ENCODE results near the gene PRKACA. TPM values are rescaled to one million over a fixed set of nuclear protein-coding genes. Genes with fewer than 3 reads are reported as not detected.

PRKACA gene
- total and polyA plus RNA-seq, 9 donors = 33.3 to 280 (median 201) TPM

DNA sequence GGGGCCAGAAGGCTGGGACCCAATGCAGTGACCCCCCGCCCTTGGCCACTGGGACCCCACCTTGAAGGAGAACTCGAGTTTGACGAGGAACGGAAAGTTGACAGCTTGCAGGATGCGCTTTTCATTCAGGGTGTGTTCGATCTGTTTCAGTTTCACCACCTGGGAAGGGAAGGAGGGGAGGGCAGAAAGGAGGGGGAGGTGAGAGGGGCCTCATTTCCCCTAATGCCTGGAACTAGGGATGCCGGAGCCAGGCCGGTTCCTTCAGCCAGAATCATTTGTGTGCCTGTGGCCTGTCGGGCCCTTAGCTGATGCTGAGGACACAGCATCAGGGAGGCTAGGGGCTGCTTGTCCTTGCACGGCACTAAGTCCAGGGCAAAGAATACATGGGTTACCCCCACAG, 14.8 kb downstream of the PRKACA start:
- 77 to 84% (median 81%) methylated on average over 10 of the region's 10 CpGs for WGBS, 3 donors
- intact Hi-C loops (cut with DNase I) = no loop called here
- Histone ChIP-seq H3K9me3 (no peaks in the 10 kb centered on the region), H3K27ac (no peak overlapping the region), H3K4me3 (no peak overlapping the region), H3K4me1 (ENCODE audit: insufficient read depth) (peaks cover 4% of the 10 kb centered on the region), H3K27me3 (no peaks in the 10 kb centered on the region), H3K36me3 (no peaks in the 10 kb centered on the region)
- no peak for DNase-seq
- TF ChIP-seq EP300 (IDR thresholded peaks at IDR 0.05) (no peak), POLR2A (IDR thresholded peaks at IDR 0.05) (no peak)
- TF ChIP-seq, protein P1, sequence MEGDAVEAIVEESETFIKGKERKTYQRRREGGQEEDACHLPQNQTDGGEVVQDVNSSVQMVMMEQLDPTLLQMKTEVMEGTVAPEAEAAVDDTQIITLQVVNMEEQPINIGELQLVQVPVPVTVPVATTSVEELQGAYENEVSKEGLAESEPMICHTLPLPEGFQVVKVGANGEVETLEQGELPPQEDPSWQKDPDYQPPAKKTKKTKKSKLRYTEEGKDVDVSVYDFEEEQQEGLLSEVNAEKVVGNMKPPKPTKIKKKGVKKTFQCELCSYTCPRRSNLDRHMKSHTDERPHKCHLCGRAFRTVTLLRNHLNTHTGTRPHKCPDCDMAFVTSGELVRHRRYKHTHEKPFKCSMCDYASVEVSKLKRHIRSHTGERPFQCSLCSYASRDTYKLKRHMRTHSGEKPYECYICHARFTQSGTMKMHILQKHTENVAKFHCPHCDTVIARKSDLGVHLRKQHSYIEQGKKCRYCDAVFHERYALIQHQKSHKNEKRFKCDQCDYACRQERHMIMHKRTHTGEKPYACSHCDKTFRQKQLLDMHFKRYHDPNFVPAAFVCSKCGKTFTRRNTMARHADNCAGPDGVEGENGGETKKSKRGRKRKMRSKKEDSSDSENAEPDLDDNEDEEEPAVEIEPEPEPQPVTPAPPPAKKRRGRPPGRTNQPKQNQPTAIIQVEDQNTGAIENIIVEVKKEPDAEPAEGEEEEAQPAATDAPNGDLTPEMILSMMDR (IDR thresholded peaks at IDR 0.05) = no peak

DNA sequence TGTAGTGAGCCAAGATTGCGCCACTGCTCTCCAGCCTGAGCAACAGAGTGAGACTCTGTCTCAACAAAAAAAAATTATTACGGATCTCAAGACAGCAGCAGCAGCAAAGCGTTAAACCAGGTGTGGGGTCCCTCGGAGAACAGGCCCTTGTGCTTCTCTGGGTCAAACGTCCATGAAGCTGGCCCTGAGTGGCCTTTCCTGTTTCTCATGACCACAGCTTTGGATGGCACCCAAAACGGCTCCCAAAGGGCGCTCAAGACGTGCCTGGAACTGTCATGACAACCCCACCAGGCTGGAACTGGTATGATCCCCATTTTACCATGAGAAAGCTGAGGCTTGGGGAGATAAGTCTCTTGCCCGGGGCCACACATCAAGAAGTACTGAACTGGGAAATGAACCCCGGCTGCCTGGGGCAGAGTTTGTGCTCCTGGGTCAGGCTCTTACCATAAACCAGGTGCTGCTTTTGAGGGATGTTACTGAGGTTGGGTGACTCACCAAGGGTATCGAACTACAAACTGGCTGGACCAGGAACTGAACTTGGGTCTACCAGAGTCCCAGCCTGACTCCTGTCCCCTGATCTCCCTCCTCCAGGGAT, 15.4 kb downstream of the PRKACA start:
- no peak for DNase-seq
- Histone ChIP-seq H3K9me3 (no peaks in the 10 kb centered on the region), H3K36me3 (no peaks in the 10 kb centered on the region), H3K27me3 (no peaks in the 10 kb centered on the region), H3K27ac (no peak overlapping the region), H3K4me3 (no peak overlapping the region), H3K4me1 (ENCODE audit: insufficient read depth) (no peaks in the 10 kb centered on the region)
- TF ChIP-seq POLR2A (IDR thresholded peaks at IDR 0.05) (no peak), EP300 (IDR thresholded peaks at IDR 0.05) (no peak)
- TF ChIP-seq, protein P1 (IDR thresholded peaks at IDR 0.05) = no peak
- intact Hi-C loops (cut with DNase I) = no loop called here
- WGBS, 3 donors = 56 to 60% (median 60%) methylated on average over 11 of the region's 11 CpGs

DNA sequence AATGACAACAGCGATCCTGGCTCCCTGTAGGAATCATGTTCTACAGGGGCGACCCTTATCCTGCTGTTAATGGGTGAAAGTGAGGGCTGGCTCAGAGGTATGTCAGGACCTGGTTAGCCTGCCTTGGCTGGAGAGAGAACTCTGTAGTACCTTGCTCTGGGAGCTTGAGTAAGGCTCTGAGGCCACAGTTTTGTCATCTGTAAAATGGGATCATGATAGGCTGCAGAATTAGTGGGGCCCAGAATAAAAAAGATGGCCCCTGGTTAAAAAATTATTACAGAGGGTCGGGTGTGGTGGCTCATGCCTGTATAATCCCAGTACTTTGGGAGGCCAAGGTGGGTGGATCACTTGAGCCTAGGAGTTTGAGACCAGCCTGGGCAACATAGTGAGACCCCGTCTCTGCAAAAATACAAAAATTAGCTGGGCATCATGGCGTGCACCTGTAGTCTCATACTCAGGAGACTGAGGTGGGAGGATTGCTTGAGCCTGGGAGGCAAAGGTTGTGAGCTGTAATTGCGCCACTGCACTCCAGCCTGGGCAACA, 16.5 kb downstream of the PRKACA start:
- no peak overlapping the region for H3K4me3 ChIP-seq
- H3K4me1 ChIP-seq (ENCODE audit: insufficient read depth) = no peaks in the 10 kb centered on the region
- intact Hi-C loops (cut with DNase I) = no loop called here
- TF ChIP-seq EP300 (IDR thresholded peaks at IDR 0.05) = no peak
- TF ChIP-seq, protein P1 (IDR thresholded peaks at IDR 0.05) = no peak
- TF ChIP-seq POLR2A (IDR thresholded peaks at IDR 0.05) = no peak
- no peaks in the 10 kb centered on the region for H3K9me3 ChIP-seq
- no peak overlapping the region for H3K27ac ChIP-seq
- H3K36me3 ChIP-seq = no peaks in the 10 kb centered on the region
- WGBS, 3 donors = 94% methylated on average over 6 of the region's 6 CpGs
- DNase-seq = no peak
- H3K27me3 ChIP-seq = no peaks in the 10 kb centered on the region

DNA sequence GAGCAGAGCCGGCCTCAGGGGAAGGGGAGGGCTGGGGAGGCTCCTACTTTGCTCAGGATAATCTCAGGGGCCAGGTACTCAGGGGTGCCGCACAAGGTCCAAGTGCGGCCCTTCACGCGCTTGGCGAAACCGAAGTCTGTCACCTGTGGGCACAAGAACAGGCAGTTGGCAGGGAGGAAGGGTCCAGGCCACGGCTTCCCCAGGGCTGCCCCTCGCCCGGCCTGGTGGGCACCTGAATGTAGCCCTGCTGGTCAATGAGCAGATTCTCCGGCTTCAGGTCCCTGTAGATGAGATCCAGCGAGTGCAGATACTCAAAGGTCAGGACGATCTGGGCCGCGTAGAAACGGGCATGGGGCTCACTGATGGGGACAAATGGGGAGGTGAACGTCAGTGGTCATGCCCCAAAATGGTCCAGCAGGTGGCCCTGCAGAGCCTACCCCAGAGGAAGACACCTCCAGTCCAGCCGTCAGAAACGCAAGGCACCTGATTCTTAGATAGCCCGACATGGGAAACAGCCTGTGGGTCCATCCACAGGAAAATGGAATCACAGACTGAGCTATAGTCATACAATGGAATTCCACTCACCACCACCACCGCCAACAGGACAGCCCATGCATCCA, 19.9 kb downstream of the PRKACA start:
- WGBS, 3 donors = 71 to 77% (median 76%) methylated on average over 21 of the region's 21 CpGs
- intact Hi-C loops (cut with DNase I) = no loop called here

More for the DNA sequence above, 19.9 kb downstream of the PRKACA start:
- Histone ChIP-seq H3K36me3 (no peaks in the 10 kb centered on the region), H3K4me3 (no peak overlapping the region), H3K27me3 (no peaks in the 10 kb centered on the region), H3K9me3 (no peaks in the 10 kb centered on the region), H3K27ac (no peak overlapping the region), H3K4me1 (ENCODE audit: insufficient read depth) (no peaks in the 10 kb centered on the region)
- no peak for TF ChIP-seq POLR2A (IDR thresholded peaks at IDR 0.05)
- TF ChIP-seq EP300 (IDR thresholded peaks at IDR 0.05) = no peak
- TF ChIP-seq, protein P1 (IDR thresholded peaks at IDR 0.05) = no peak
- DNase-seq = no peak
